SK-N-SH (cell line): ENCODE results near the gene ADAMTS2. TPM values are rescaled to one million over a fixed set of nuclear protein-coding genes. Genes with fewer than 3 reads are reported as not detected.

Source experiments
- CTCF ChIA-PET: fragments of 300-600, 350-600 bp; formaldehyde crosslinking; extraction: SDS; loops from one replicate; lab custom pipeline; 2021; lab: Yijun Ruan, JAX
- POLR2A ChIA-PET: fragments of 350-600 bp; sonication (Branson Sonifier 250); formaldehyde crosslinking; extraction: SDS; loops from one replicate; lab custom pipeline; 2020; ENCODE audit warnings: antibody characterized with exemption, inconsistent platforms; lab: Yijun Ruan, JAX
- DNase-seq: peaks from one replicate; pipeline ENCODE4 v3.0.0; 2012
- H2AFZ ChIP-seq: fragments of 200-600 bp; sonication (generic); 2 replicates; pipeline ENCODE4 v1.8.1; 2016; ENCODE audit warnings: antibody characterized with exemption, mild to moderate bottlenecking, low read depth
- H3F3A ChIP-seq: fragments of 200-600 bp; sonication (generic); replicated peaks from 2 replicates; pipeline ENCODE3; 2016; ENCODE audit warnings: antibody characterized with exemption, mild to moderate bottlenecking; ENCODE audit not compliant: insufficient read depth
- H3K27ac ChIP-seq, 2 experiments: fragments of 200-500 bp in 1 of 2; fragments of 200-600 bp in 1 of 2; sonication (Bioruptor generic) in 1 of 2; sonication (generic), shearing (Covaris generic) in 1 of 2; 2 replicates each; pipeline versions ENCODE4 v1.5.1 to v1.6.1; 2014 to 2016; ENCODE audit warnings: low read depth in 2 of 2, inconsistent platforms in 1 of 2, low read length in 1 of 2, mild to moderate bottlenecking in 1 of 2, mixed read lengths in 1 of 2
- H3K27me3 ChIP-seq: fragments of 200-600 bp; sonication (generic), shearing (Covaris generic); 2 replicates; pipeline ENCODE4 v1.6.1; 2016; ENCODE audit warnings: mixed run types; ENCODE audit not compliant: insufficient read depth
- H3K36me3 ChIP-seq, 2 experiments: fragments of 200-500 bp in 1 of 2; fragments of 200-600 bp in 1 of 2; sonication (Bioruptor generic) in 1 of 2; sonication (generic) in 1 of 2; replicated peaks in 1 of 2; 2 replicates each; pipeline versions ENCODE3 to v1.5.1; 2014 to 2016; ENCODE audit warnings: low read length in 1 of 2, mild to moderate bottlenecking in 1 of 2; ENCODE audit not compliant: insufficient read depth in 2 of 2, control insufficient read depth in 1 of 2
- H3K4me1 ChIP-seq, 2 experiments: fragments of 200-500 bp in 1 of 2; fragments of 200-600 bp in 1 of 2; sonication (Bioruptor generic) in 1 of 2; sonication (generic), shearing (Covaris generic) in 1 of 2; 2 replicates each; pipeline versions ENCODE4 v1.5.1 to v1.6.1; 2014 to 2016; ENCODE audit warnings: low read depth in 1 of 2, low read length in 1 of 2, mixed run types in 1 of 2; ENCODE audit not compliant: insufficient read depth in 2 of 2, control insufficient read depth in 1 of 2
- H3K4me2 ChIP-seq: fragments of 200-600 bp; sonication (generic), shearing (Covaris generic); 2 replicates; pipeline ENCODE4 v1.6.1; 2017; ENCODE audit warnings: mixed run types
- H3K4me3 ChIP-seq, 2 experiments: fragments of 200-500 bp in 1 of 2; fragments of 200-600 bp in 1 of 2; sonication (Bioruptor generic) in 1 of 2; sonication (generic), shearing (Covaris generic) in 1 of 2; 2 replicates each; pipeline versions ENCODE4 v1.5.1 to v1.8.1; 2014 to 2016; ENCODE audit warnings: low read depth in 2 of 2, inconsistent platforms in 1 of 2, low read length in 1 of 2, mild to moderate bottlenecking in 1 of 2, mixed read lengths in 1 of 2, moderate library complexity in 1 of 2
- H3K79me2 ChIP-seq: fragments of 200-600 bp; sonication (generic); 2 replicates; pipeline ENCODE4 v1.8.1; 2017; ENCODE audit warnings: mild to moderate bottlenecking; ENCODE audit not compliant: insufficient read depth
- H3K9ac ChIP-seq: fragments of 200-600 bp; sonication (generic); 2 replicates; pipeline ENCODE4 v1.6.1; 2017; ENCODE audit warnings: mixed run types
- H3K9me2 ChIP-seq: fragments of 200-600 bp; sonication (generic); 2 replicates; pipeline ENCODE4 v1.6.1; 2017; ENCODE audit warnings: mixed run types
- H3K9me3 ChIP-seq: fragments of 200-600 bp; sonication (generic); 2 replicates; pipeline ENCODE4 v1.6.1; 2017; ENCODE audit warnings: mixed run types, mild to moderate bottlenecking, moderate library complexity
- H4K20me1 ChIP-seq: fragments of 200-600 bp; sonication (generic); 2 replicates; pipeline ENCODE4 v1.6.1; 2017; ENCODE audit warnings: mild to moderate bottlenecking, mixed run types; ENCODE audit not compliant: insufficient read depth
- CHD2 ChIP-seq: fragments of 150-350 bp; IDR thresholded peaks from 2 replicates; pipeline ENCODE4 v1.6.1; 2018; ENCODE audit warnings: low read length; ENCODE audit not compliant: partially characterized antibody
- CTCF ChIP-seq: fragments of 200-600 bp; sonication (generic); IDR thresholded peaks from 2 replicates; pipeline ENCODE4 v1.6.1; 2017; ENCODE audit warnings: antibody characterized with exemption, mild to moderate bottlenecking, moderate library complexity
- GATA2 ChIP-seq: sonication (generic); formaldehyde crosslinking; IDR thresholded peaks from 2 replicates; pipeline ENCODE4 v1.5.0; 2020; ENCODE audit warnings: mild to moderate bottlenecking, missing genetic modification reagents
- IRF3 ChIP-seq: fragments of 150-350 bp; IDR thresholded peaks from 2 replicates; pipeline ENCODE4 v1.6.1; 2016; ENCODE audit warnings: mild to moderate bottlenecking, low read depth, low read length
- JUND ChIP-seq: IDR thresholded peaks from 2 replicates; pipeline ENCODE4 v1.4.0; 2012
- MXI1 ChIP-seq: IDR thresholded peaks from 2 replicates; pipeline ENCODE4 v1.6.1; 2012; ENCODE audit warnings: mild to moderate bottlenecking, low read depth, low read length, improper control_type of control experiment
- NRF1 ChIP-seq: IDR thresholded peaks from 2 replicates; pipeline ENCODE4 v1.6.1; 2012; ENCODE audit warnings: low read depth, mild to moderate bottlenecking, low read length
- PBX3 ChIP-seq: IDR thresholded peaks from 2 replicates; pipeline ENCODE4; 2012
- RFX5 ChIP-seq: IDR thresholded peaks from 2 replicates; pipeline ENCODE4 v1.6.1; 2012; ENCODE audit warnings: mild to moderate bottlenecking, improper control_type of control experiment, low read length
- USF2 ChIP-seq: fragments of 150-350 bp; IDR thresholded peaks from 2 replicates; pipeline ENCODE4 v1.6.1; 2017; ENCODE audit warnings: antibody characterized with exemption, low read length, low read depth, borderline replicate concordance
- YY1 ChIP-seq: IDR thresholded peaks from 2 replicates; pipeline ENCODE4 v1.4.0; 2012; ENCODE audit warnings: low read depth, mild to moderate bottlenecking
- WGBS: methylation state at CpG from one replicate; pipeline ENCODE4 v1.1.6; 2017; ENCODE audit warnings: low lambda C conversion rate; 5-methylcytosine and 5-hydroxymethylcytosine counted together
- polyA plus RNA-seq, 3 experiments: library from polyadenylated mRNA; depleted of rRNA; stranded (reverse); fragments of >200 nt; gene quantifications; 2 replicates each; pipeline ENCODE4 v1.2.3, GENCODE V29; 2012

ADAMTS2 gene
- polyA plus RNA-seq, 1 of the 3 experiments (the other 2 are of a cell fraction) = 0.12 TPM

- no peak for TF ChIP-seq PBX3
- TF ChIP-seq YY1 = no peak
Observed at GRCh38 chr5:179255527-179256327, 89.5 kb downstream of the ADAMTS2 start (continued).

- Histone ChIP-seq H2AFZ (no peak overlapping the region), H3F3A (no peaks in the 10 kb centered on the region), H3K4me1 (peaks cover 0 to 18% of the 10 kb centered on the region in 2 experiments; a peak in 1 of 4 replicates), H3K9ac (no peak overlapping the region), H3K36me3 (no peaks in the 10 kb centered on the region), H3K4me2 (no peak overlapping the region), H3K4me3 (no peak overlapping the region), H3K27ac (no peak overlapping the region), H3K79me2 (no peaks in the 10 kb centered on the region), H3K9me3 (no peaks in the 10 kb centered on the region; the same call in 1 of the 2 replicates), H3K27me3 (no peaks in the 10 kb centered on the region), H4K20me1 (no peaks in the 10 kb centered on the region), H3K9me2 (no peaks in the 10 kb centered on the region)
- ChIA-PET POLR2A (no interaction called here), CTCF (no interaction called here)
- WGBS = 43% methylated on average over 5 of the region's 5 CpGs
- TF ChIP-seq NRF1 = no peak
- no peak for TF ChIP-seq MXI1
- TF ChIP-seq CTCF = no peak
- TF ChIP-seq GATA2 (CRISPR knock-in tag) = no peak
- TF ChIP-seq RFX5 = no peak
- no peak for TF ChIP-seq USF2
- no peak for TF ChIP-seq CHD2
- no peak for TF ChIP-seq IRF3
- TF ChIP-seq JUND = no peak
- no peak for DNase-seq
Observed at GRCh38 chr5:179254638-179255271, 90.5 kb downstream of the ADAMTS2 start.
